Dermis microvascular lymphatic vessel endothelial cell (primary cell): ENCODE results near the gene ZNF181. TPM values are rescaled to one million over a fixed set of nuclear protein-coding genes. Genes with fewer than 3 reads are reported as not detected.
A peak's percentile ranks its signal among the peaks of the same experiment; 100 is the strongest.

Source experiments
- DNase-seq, 2 donors: peaks; one replicate each; pipeline versions ENCODE4 v3.0.0 to v3.0.0-alpha.2; 2010; ENCODE audit warnings: low read depth in 2 of 2
- total RNA-seq: library from RNA; depleted of rRNA; stranded (reverse); fragments of >200 nt; gene quantifications from 2 replicates; pipeline ENCODE4 v1.2.1, GENCODE V29; 2014

The ZNF181 gene
- total RNA-seq, 1 donor from 2014 or later, result 12.1 TPM

- no peak for DNase-seq
Observed at GRCh38 chr19:34757441-34757840, 23.4 kb downstream of the ZNF181 start.

DNA sequence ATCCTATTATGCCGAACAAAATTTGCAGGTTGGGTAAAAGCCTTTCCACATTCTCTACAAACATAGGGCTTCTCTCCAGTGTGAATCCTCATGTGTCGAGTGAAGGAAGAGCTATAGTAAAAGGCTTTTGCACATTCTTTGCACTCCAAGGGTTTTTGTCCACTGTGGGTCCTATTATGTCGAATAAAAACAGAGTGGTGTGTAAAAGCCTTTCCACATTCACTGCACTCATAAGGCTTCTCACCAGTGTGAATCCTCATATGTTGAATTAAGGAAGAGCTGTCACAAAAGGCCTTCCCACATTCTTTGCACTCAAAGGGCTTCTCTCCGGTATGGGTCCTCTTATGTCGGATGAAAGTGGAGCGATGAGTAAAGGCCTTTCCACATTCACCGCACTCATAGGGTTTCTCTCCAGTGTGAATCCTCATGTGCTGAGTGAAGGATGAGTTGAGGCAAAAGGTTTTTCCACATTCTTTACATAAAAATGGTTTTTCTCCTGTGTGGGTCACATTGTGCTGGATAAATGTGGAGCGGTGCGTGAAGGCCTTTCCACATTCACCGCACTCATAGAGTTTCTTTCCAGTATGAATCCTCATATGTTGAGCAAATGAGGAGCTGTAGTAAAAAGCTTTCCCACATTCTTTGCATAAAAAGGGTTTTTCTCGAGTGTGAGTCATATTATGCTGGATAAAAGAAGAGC lies 25.3 kb downstream of the ZNF181 start:
- DNase-seq, result no peak

DNA sequence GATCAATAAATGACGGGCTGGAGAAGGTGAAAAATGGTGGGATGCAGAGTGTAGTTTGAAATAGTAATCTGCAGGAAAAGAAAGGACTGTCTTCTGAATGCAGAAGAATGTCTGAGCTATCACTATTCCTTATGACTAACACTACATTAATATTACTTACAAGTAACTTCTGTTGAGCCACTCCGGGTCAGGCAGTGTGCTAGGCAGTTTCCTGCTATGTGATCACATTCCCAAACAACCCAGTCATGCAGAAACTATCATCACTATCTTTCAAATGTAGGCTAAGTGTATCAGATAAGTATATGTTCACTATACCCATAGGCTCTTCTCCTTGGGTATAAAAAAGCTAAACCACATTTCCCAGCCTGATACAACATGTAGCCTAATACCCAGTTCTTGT lies 32.3 kb downstream of the ZNF181 start:
- DNase-seq, result no peak

DNA sequence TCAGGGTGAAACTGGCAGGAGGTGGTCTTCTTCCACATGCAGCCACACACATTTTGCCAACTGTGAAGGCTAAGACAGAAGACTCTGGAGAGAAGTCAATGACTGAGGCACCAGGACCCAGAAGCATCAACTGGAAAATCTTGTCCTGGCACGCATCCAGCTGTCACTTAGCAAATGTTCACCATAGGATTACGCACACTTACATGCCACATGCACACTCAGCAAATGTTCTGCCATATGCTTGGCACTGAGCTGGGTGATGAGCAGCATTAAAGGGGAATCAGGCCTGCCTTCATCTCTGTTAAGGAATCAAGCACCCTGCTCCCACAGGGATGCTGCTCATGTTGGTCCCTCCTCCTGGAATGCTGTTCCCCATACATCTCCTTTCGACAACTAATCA lies 33.9 kb downstream of the ZNF181 start:
- no peak for DNase-seq

- peak; percentile 82 to 92 for DNase-seq
Observed at GRCh38 chr19:34772697-34773554, 38.9 kb downstream of the ZNF181 start, which contains the start of gene ZNF599. Gene ZNF599, minus strand, starts transcription at chr19:34773215. Its CDS starts 374 bp downstream, at chr19:34772841.

DNA sequence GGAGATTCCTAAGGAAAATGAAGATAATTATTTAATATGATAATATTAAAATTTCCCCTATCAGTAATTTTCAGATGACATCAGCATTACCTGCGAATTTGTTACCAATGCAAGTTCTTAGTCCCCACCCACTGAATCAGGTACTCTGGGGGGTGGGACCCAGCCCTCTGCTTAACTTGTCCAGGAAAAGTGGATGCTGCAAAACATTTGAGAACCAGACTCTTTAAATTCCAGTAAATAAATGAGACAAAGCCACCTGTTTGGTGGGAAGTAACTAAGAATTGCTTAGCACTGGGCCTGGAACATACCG lies 39.5 kb downstream of the ZNF181 start:
- DNase-seq, result no peak

DNA sequence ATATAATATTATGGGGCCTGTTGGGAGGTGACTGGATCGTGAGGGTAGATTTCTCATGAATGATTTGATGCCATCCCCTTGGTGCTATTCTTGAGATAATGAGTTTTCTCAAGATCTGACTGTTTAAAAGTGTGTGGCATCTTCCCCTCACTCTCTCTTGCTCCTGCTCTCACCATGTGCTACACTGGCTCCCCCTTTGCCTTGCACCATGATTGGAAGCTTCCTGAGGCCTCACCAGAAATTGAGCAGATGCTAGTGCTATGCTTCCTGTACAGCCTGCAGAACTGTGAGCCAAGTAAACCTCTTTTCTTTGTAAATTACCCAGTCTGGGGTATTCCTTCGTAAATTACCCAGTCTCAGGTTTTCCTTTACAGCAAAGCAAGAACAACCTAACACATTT lies 40.8 kb downstream of the ZNF181 start:
- DNase-seq, result no peak

GRCh38 chr19:34778342-34778741 lies 44.3 kb downstream of the ZNF181 start:
- no peak for DNase-seq

GRCh38 chr19:34779652-34780051 lies 45.6 kb downstream of the ZNF181 start:
- DNase-seq, result no peak

GRCh38 chr19:34786236-34786635 lies 52.2 kb downstream of the ZNF181 start:
- no peak for DNase-seq

- DNase-seq, result no peak
Observed at GRCh38 chr19:34787059-34787824, 53.2 kb downstream of the ZNF181 start.

GRCh38 chr19:34788074-34788473 lies 54.0 kb downstream of the ZNF181 start:
- no peak for DNase-seq

DNA sequence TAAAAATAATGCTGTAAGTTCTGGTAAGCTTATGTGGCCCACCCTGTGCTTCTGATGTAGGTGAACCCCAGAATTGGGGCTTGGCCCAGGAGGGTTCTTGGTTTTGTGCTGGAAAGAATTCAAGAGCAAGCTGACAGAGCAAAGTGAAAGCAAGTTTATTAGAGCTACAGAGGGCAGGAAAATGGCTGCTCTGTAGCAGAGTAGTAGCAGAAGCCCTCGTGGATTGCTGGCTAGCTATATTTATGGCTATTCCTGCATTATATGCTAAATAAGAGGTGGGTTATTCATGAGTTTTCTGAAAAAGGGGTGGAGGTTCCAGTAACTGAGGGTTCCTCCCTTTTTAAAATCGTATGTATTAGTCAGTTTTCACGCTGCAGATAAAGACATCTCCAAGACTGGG lies 59.5 kb downstream of the ZNF181 start:
- DNase-seq, result no peak

- DNase-seq, result no peak
Observed at GRCh38 chr19:34794066-34794960, 60.3 kb downstream of the ZNF181 start.

Other genes starting within 250 kb of the ZNF181 start
- gene SCGB2B2, start 57.1 kb upstream of the ZNF181 start, total RNA-seq, result 0.13 TPM in 1 of 2 replicates, not detected in the other
- gene ZNF302, start 56.6 kb upstream of the ZNF181 start, total RNA-seq, result 8.1 and 11.5 TPM in 2 replicates
- 3.7 and 6.4 TPM in 2 replicates for gene ZNF599, start 39.0 kb downstream of the ZNF181 start, total RNA-seq
- 4.1 and 5.4 TPM in 2 replicates for gene ZNF30, start 192.7 kb downstream of the ZNF181 start, total RNA-seq
- gene ZNF792, start 230.0 kb downstream of the ZNF181 start, total RNA-seq, result 25.9 and 44.5 TPM in 2 replicates